Coronary artery (tissue), 2 donors: ENCODE results near the gene UBE2I.
"Not testable (repeated sequence)": the region's sequence is repeated elsewhere in the genome, so short reads cannot be mapped to it uniquely, and the experiment has no call there.

Experiments used
- DNase-seq: peaks from one replicate; pipeline ENCODE4 v3.0.0-alpha.2; 2017; ENCODE audit warnings: low spot score
- H3K27ac ChIP-seq, 2 donors: fragments of 200-600 bp; sonication (generic); one replicate each; pipeline ENCODE4 v1.5.1; 2016 to 2019
- H3K4me3 ChIP-seq: fragments of 200-600 bp; sonication (generic); 2 replicates; pipeline ENCODE4 v1.5.1; 2016; ENCODE audit warnings: mild to moderate bottlenecking, moderate library complexity
- CTCF ChIP-seq: fragments of 200-600 bp; sonication (generic); IDR thresholded peaks from one replicate; pipeline ENCODE4 v1.5.1; 2019; ENCODE audit warnings: antibody characterized with exemption

Gene UBE2I

GRCh38 chr16:1288813-1289476 is 20.5 kb upstream of the UBE2I start:
- no peak for TF ChIP-seq CTCF
- no peak overlapping the region for H3K4me3 ChIP-seq
- no peak overlapping the region for H3K27ac ChIP-seq
- no peak for DNase-seq

GRCh38 chr16:1289477-1289866 is 20.0 kb upstream of the UBE2I start:
- DNase-seq = no peak
- Histone ChIP-seq H3K27ac (no peak overlapping the region), H3K4me3 (no peak overlapping the region)
- TF ChIP-seq CTCF = no peak

- DNase-seq = no peak
- Histone ChIP-seq H3K27ac (no peak overlapping the region), H3K4me3 (no peak overlapping the region)
- TF ChIP-seq CTCF = no peak
Measured at GRCh38 chr16:1290063-1290501, 19.4 kb upstream of the UBE2I start.

- Histone ChIP-seq H3K27ac (no peak overlapping the region), H3K4me3 (no peak overlapping the region)
- no peak for DNase-seq
- TF ChIP-seq CTCF = no peak
Measured at GRCh38 chr16:1290860-1291575, 18.4 kb upstream of the UBE2I start.

- no peak for DNase-seq
Measured at GRCh38 chr16:1291576-1291974, 17.9 kb upstream of the UBE2I start.

GRCh38 chr16:1292208-1292607 is 17.2 kb upstream of the UBE2I start:
- not testable (repeated sequence) for H3K4me3 ChIP-seq, DNase-seq, H3K27ac ChIP-seq

More at GRCh38 chr16:1291576-1291974, 17.9 kb upstream of the UBE2I start:
- no peak overlapping the region for H3K4me3 ChIP-seq
- H3K27ac ChIP-seq = no peak overlapping the region
- no peak for TF ChIP-seq CTCF

GRCh38 chr16:1292808-1293207 is 16.6 kb upstream of the UBE2I start:
- DNase-seq, H3K4me3 ChIP-seq, H3K27ac ChIP-seq: not testable (repeated sequence)
